Upper lobe of right lung (tissue), 1 donor: Measurements from ENCODE around the gene TMEM247. TPM values are rescaled to one million over a fixed set of nuclear protein-coding genes. Genes with fewer than 3 reads are reported as not detected.

ENCODE experiments used
- ATAC-seq: fragments of 200-7000 bp; cut with Tn5 transposase; one replicate; pipeline ENCODE4 v1.9.1; 2020; ENCODE audit warnings: mild to moderate bottlenecking, moderate library complexity
- DNase-seq: peaks from one replicate; pipeline ENCODE4 v3.0.0-alpha.2; 2020
- H3K27ac ChIP-seq: fragments of 200-600 bp; one replicate; pipeline ENCODE4 v1.8.0; 2022
- H3K27me3 ChIP-seq: fragments of 200-600 bp; one replicate; pipeline ENCODE4 v1.8.0; 2022; ENCODE audit warnings: mild to moderate bottlenecking
- H3K36me3 ChIP-seq: fragments of 200-600 bp; one replicate; pipeline ENCODE4 v1.8.0; 2022
- H3K4me1 ChIP-seq: fragments of 200-600 bp; one replicate; pipeline ENCODE4 v1.8.0; 2022
- H3K4me3 ChIP-seq: fragments of 200-600 bp; one replicate; pipeline ENCODE4 v1.8.0; 2022; ENCODE audit warnings: mild to moderate bottlenecking
- H3K9me3 ChIP-seq: fragments of 200-600 bp; one replicate; pipeline ENCODE4 v1.8.0; 2022
- intact Hi-C: fragments of 100-400 bp; cut with DNase I; formaldehyde crosslinking; loops from one replicate; pipeline ENCODE4 v1.11.0; 2022
- total RNA-seq: library from RNA; stranded (reverse); fragmentation: NEBNext Ultra II Directional; extraction: Animal tissue kit (Norgen Biotek cat#: 25700); gene quantifications from one replicate; pipeline ENCODE4 v1.2.1, GENCODE V29; 2021
- TF ChIP-seq, protein P1 (sequence below): fragments of 200-600 bp; IDR thresholded peaks from one replicate; pipeline ENCODE4 v1.8.0; 2022; ENCODE audit warnings: antibody characterized with exemption
- donor health status: DM: no; HTN: yes; CAD: no; lungs with severe emphysema.

TMEM247 gene
- total RNA-seq, 1 donor from 2014 or later = not detected

DNA sequence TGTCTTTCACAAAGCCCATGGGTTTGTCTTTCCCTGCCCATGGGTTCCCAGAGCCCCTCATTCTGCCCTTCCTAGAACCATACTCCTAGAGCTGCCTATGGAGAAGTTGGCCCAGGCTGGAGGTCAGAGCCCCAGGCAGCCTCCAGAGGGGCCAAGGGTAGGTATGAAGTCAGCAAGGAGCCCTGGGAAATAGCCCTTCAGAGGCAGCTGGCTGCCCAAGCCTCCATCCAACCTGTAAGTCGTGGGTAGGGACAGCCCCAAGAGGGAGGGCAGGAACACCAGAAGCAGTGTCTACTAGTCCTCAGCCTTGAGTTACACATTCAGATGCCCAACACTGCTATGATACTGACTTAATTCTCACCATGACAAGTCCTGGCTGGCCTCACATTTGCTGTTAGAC lies 49.5 kb downstream of the TMEM247 start:
- no peaks in the 10 kb centered on the region for H3K36me3 ChIP-seq
- H3K4me3 ChIP-seq = no peak overlapping the region
- no peaks in the 10 kb centered on the region for H3K27me3 ChIP-seq
- no peak for ATAC-seq
- intact Hi-C loops = no loop called here
- no peak overlapping the region for H3K27ac ChIP-seq
- no peak for DNase-seq
- TF ChIP-seq, protein P1, sequence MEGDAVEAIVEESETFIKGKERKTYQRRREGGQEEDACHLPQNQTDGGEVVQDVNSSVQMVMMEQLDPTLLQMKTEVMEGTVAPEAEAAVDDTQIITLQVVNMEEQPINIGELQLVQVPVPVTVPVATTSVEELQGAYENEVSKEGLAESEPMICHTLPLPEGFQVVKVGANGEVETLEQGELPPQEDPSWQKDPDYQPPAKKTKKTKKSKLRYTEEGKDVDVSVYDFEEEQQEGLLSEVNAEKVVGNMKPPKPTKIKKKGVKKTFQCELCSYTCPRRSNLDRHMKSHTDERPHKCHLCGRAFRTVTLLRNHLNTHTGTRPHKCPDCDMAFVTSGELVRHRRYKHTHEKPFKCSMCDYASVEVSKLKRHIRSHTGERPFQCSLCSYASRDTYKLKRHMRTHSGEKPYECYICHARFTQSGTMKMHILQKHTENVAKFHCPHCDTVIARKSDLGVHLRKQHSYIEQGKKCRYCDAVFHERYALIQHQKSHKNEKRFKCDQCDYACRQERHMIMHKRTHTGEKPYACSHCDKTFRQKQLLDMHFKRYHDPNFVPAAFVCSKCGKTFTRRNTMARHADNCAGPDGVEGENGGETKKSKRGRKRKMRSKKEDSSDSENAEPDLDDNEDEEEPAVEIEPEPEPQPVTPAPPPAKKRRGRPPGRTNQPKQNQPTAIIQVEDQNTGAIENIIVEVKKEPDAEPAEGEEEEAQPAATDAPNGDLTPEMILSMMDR = no peak
- no peaks in the 10 kb centered on the region for H3K4me1 ChIP-seq
- no peaks in the 10 kb centered on the region for H3K9me3 ChIP-seq

DNA sequence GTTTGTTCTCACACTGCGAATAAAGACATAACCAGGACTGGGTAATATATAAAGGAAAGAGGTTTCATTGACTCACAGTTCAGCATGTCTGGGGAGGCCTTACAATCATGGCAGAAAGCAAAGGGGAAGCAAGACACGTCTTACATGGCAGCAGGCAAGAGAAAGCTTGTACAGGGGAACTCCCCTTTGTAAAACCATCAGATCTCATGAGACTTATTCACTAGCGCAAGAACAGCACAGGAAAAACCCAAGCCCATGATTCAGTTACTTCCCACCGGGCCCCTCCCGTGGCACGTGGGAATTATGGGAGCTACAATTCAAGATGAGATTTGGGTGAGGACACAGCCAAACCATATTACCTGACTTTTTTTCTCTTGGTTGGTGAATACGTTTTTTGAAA lies 51.3 kb downstream of the TMEM247 start:
- intact Hi-C loops = no loop called here
- DNase-seq (no peak), ATAC-seq (no peak)
- H3K27ac ChIP-seq = no peak overlapping the region
- H3K36me3 ChIP-seq = no peaks in the 10 kb centered on the region
- peaks cover 6% of the 10 kb centered on the region for H3K4me1 ChIP-seq
- no peaks in the 10 kb centered on the region for H3K27me3 ChIP-seq
- no peaks in the 10 kb centered on the region for H3K9me3 ChIP-seq
- H3K4me3 ChIP-seq = no peak overlapping the region
- TF ChIP-seq, protein P1 = no peak

DNA sequence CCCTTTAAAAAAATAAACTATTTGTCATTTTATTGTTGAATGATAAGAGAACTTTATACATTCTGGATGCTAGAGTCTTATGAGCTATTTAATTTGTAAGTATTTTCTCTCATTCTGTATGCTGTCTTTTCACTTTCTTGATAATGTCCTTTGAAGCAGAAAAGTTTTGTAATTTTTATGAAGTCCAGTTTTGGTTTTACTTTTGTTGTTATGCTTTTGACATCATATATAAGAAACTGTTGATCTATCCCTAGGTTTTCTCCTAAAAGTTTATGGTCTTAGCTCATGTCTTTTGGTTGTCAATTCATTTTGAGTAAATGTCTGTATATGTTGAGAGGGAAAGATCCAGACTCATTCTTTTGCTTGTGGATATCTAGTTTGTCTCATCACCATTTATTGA lies 52.5 kb downstream of the TMEM247 start:
- H3K4me1 ChIP-seq = peaks cover 8% of the 10 kb centered on the region
- DNase-seq (no peak), ATAC-seq (no peak)
- H3K9me3 ChIP-seq = no peaks in the 10 kb centered on the region
- no peak overlapping the region for H3K27ac ChIP-seq
- no peak overlapping the region for H3K4me3 ChIP-seq
- H3K36me3 ChIP-seq = no peaks in the 10 kb centered on the region
- TF ChIP-seq, protein P1 = no peak
- intact Hi-C loops = no loop called here
- no peaks in the 10 kb centered on the region for H3K27me3 ChIP-seq

Other genes starting within 250 kb of the TMEM247 start
- 1,593 TPM for gene EPAS1, start 182.2 kb upstream of the TMEM247 start, total RNA-seq
- 92.9 TPM for gene RHOQ, start 62.9 kb downstream of the TMEM247 start, total RNA-seq
- 10.7 TPM for gene ATP6V1E2, start 63.0 kb downstream of the TMEM247 start, total RNA-seq
- 21.9 TPM for gene PIGF, start 137.5 kb downstream of the TMEM247 start, total RNA-seq
- gene CRIPT, start 137.7 kb downstream of the TMEM247 start, total RNA-seq = 15.3 TPM
- 27.5 TPM for gene SOCS5, start 219.7 kb downstream of the TMEM247 start, total RNA-seq